Measurements from ENCODE around the gene MPO. TPM values are rescaled to one million over a fixed set of nuclear protein-coding genes. Genes with fewer than 3 reads are reported as not detected.
A peak's percentile ranks its signal among the peaks of the same experiment; 100 is the strongest.

Gene MPO
- total and polyA plus RNA-seq, 4 donors, result 0.14 to 221 (median 0.52) TPM

DNA sequence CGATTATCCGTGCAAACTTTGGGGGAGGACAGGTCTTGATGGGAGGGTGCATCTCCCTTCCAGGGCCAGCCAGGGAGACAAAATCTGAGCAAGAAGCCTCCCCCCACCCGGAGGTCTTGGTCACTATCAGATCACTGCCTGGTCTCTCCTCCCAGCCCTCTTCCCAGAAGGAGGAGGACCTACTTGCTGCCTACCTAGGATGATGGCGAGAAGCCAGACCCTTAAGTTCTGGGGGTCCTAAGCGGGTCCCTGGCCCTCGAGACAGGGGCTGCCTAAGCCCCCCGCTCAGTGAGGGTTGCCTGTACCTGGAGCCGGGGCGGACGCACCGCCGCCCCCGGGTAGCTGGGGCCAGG is 43.3 kb upstream of the MPO start:
- Histone ChIP-seq H3K27me3 (ENCODE audit: control insufficient read depth in 4 of 4, insufficient read depth in 4 of 4, low read length in 3 of 4) (no peaks in the 10 kb centered on the region), H3K4me1 (ENCODE audit: control insufficient read depth in 4 of 4, insufficient read depth in 4 of 4, low read length in 3 of 4) (peaks cover 2 to 16% (median 13%) of the 10 kb centered on the region in 4 donors), H3K27ac (ENCODE audit: low read depth in 1 of 2, low read length in 2 of 2) (no peak overlapping the region), H3K9ac (ENCODE audit: low read depth in 1 of 2, low read length in 2 of 2) (no peak overlapping the region), H3K9me3 (ENCODE audit: control insufficient read depth in 4 of 4, low read length in 3 of 4) (no peaks in the 10 kb centered on the region), H3K36me3 (ENCODE audit: control insufficient read depth in 4 of 4, insufficient read depth in 3 of 4, low read depth in 1 of 4, low read length in 3 of 4) (peaks cover 0 to 2% (median 0%) of the 10 kb centered on the region in 4 donors), H3K4me3 (ENCODE audit: low read depth in 1 of 3, low read length in 3 of 3) (peak overlapping the region in 2 of 3 donors; percentile 60 to 81)
- WGBS, result 23% methylated on average over 13 of the region's 13 CpGs
- no peak for DNase-seq (ENCODE audit: low spot score)
- no peak for TF ChIP-seq HNF4G (IDR thresholded peaks at IDR 0.05)
- TF ChIP-seq JUND (IDR thresholded peaks at IDR 0.05), result no peak
- TF ChIP-seq REST (IDR thresholded peaks at IDR 0.05), result no peak
- no peak for TF ChIP-seq GABPA (IDR thresholded peaks at IDR 0.05 in 1 of 2, conservative IDR thresholded peaks at IDR 0.05 in 1 of 2)
- no peak for TF ChIP-seq EGR1 (IDR thresholded peaks at IDR 0.05; ENCODE audit: low read depth in 2 of 2)
- no peak for TF ChIP-seq SP1 (IDR thresholded peaks at IDR 0.05)
- TF ChIP-seq, protein P1, sequence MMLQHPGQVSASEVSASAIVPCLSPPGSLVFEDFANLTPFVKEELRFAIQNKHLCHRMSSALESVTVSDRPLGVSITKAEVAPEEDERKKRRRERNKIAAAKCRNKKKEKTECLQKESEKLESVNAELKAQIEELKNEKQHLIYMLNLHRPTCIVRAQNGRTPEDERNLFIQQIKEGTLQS (IDR thresholded peaks at IDR 0.05), result no peak
- TF ChIP-seq TAF1 (conservative IDR thresholded peaks at IDR 0.05), result no peak
- TF ChIP-seq CTCF (IDR thresholded peaks at IDR 0.05; ENCODE audit: low read depth, low read length, missing input control), result no peak
- no peak for TF ChIP-seq ZBTB33 (IDR thresholded peaks at IDR 0.05)
- no peak for TF ChIP-seq YY1 (IDR thresholded peaks at IDR 0.05)
- no peak for TF ChIP-seq HNF4A (conservative IDR thresholded peaks at IDR 0.05)
- TF ChIP-seq FOXA1 (IDR thresholded peaks at IDR 0.05), result no peak
- TF ChIP-seq RXRA (IDR thresholded peaks at IDR 0.05), result no peak
- TF ChIP-seq, protein P2, sequence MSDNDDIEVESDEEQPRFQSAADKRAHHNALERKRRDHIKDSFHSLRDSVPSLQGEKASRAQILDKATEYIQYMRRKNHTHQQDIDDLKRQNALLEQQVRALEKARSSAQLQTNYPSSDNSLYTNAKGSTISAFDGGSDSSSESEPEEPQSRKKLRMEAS (IDR thresholded peaks at IDR 0.05), result no peak
- TF ChIP-seq NR2F2 (IDR thresholded peaks at IDR 0.05), result no peak
- no peak for TF ChIP-seq RAD21 (IDR thresholded peaks at IDR 0.05)
- no peak for TF ChIP-seq FOXA2 (IDR thresholded peaks at IDR 0.05)

Measured in liver (tissue), 9 donors.